Endodermal cell (in vitro differentiated cells): Measurements from ENCODE around the gene KLK1. TPM values are rescaled to one million over a fixed set of nuclear protein-coding genes. Genes with fewer than 3 reads are reported as not detected.
A peak's percentile ranks its signal among the peaks of the same experiment; 100 is the strongest.

Experiments used
- DNase-seq: peaks from one replicate; pipeline ENCODE4 v3.0.0-alpha.2; 2017
- H3K27ac ChIP-seq: 2 replicates; pipeline ENCODE4 v1.5.1; 2013; ENCODE audit warnings: mild to moderate bottlenecking, low read depth, low read length, moderate library complexity
- H3K27me3 ChIP-seq: 2 replicates; pipeline ENCODE4 v1.6.1; 2013; ENCODE audit warnings: mild to moderate bottlenecking, low read length, moderate library complexity; ENCODE audit not compliant: insufficient read depth, control insufficient read depth, poor library complexity, severe bottlenecking
- H3K36me3 ChIP-seq: 2 replicates; pipeline ENCODE4 v1.7.0; 2013; ENCODE audit warnings: mild to moderate bottlenecking, low read length, moderate library complexity; ENCODE audit not compliant: control insufficient read depth, insufficient read depth
- H3K4me1 ChIP-seq: one replicate; pipeline ENCODE4 v1.7.0; 2013; ENCODE audit warnings: low read length; ENCODE audit not compliant: control insufficient read depth, insufficient read depth
- H3K4me3 ChIP-seq: 2 replicates; pipeline ENCODE4 v1.5.1; 2013; ENCODE audit warnings: mild to moderate bottlenecking, low read length, moderate library complexity
- H3K9ac ChIP-seq: 2 replicates; pipeline ENCODE4 v1.6.1; 2013; ENCODE audit warnings: mild to moderate bottlenecking, low read length, moderate library complexity; ENCODE audit not compliant: poor library complexity, severe bottlenecking; ENCODE audit errors: extremely low read depth
- H3K9me3 ChIP-seq: 2 replicates; pipeline ENCODE4 v1.6.1; 2013; ENCODE audit warnings: mild to moderate bottlenecking, low read length, moderate library complexity; ENCODE audit not compliant: control insufficient read depth
- H3K27ac Mint-ChIP-seq: 2 replicates; pipeline ENCODE4 v1.8.0; 2020; ENCODE audit warnings: mixed read lengths
- H3K27me3 Mint-ChIP-seq: 2 replicates; pipeline ENCODE4 v1.8.0; 2021; ENCODE audit warnings: mild to moderate bottlenecking, mixed read lengths; ENCODE audit not compliant: insufficient read depth
- H3K36me3 Mint-ChIP-seq: 2 replicates; pipeline ENCODE4 v1.8.0; 2020; ENCODE audit warnings: low read depth, mixed read lengths
- H3K4me1 Mint-ChIP-seq: 2 replicates; pipeline ENCODE4 v1.8.0; 2020; ENCODE audit warnings: mixed read lengths
- H3K4me3 Mint-ChIP-seq: 2 replicates; pipeline ENCODE4 v1.8.0; 2020; ENCODE audit warnings: mild to moderate bottlenecking, moderate library complexity, mixed read lengths
- H3K9me3 Mint-ChIP-seq: 2 replicates; pipeline ENCODE4 v1.8.0; 2020; ENCODE audit warnings: mild to moderate bottlenecking, mixed read lengths
- CTCF ChIP-seq: fragments of 200-600 bp; sonication (generic); conservative IDR thresholded peaks from 2 replicates; pipeline ENCODE4 v1.5.0; 2021; ENCODE audit warnings: antibody characterized with exemption, mild to moderate bottlenecking
- WGBS, 2 experiments: methylation state at CpG; one replicate each; pipeline versions ENCODE4 v1.1.5 to v1.1.7; 2013; ENCODE audit warnings: missing lambda C conversion rate in 2 of 2, mixed read lengths in 1 of 2; ENCODE audit not compliant: insufficient coverage in 1 of 2, insufficient read length in 1 of 2; 5-methylcytosine and 5-hydroxymethylcytosine counted together
- total RNA-seq, 2 donors: library from RNA; stranded (reverse); fragmentation: NEBNext Ultra II Directional in 1 of 2; extraction: Animal tissue kit (Norgen Biotek cat#: 25700) in 1 of 2; gene quantifications; 2 replicates in 1 of 2; 3 replicates in 1 of 2; pipeline ENCODE4 v1.2.1, GENCODE V29; 2021

The KLK1 gene
- total RNA-seq, 2 donors from 2014 or later: 0.75 to 0.82 TPM

GRCh38 chr19:50837300-50837699, 13.7 kb upstream of the KLK1 start:
- no peak overlapping the region for H3K27ac ChIP-seq
- 88 to 90% methylated on average over 6 to 10 of the region's 10 CpGs for WGBS, 2 experiments
- no peaks in the 10 kb centered on the region for H3K36me3 Mint-ChIP-seq
- no peak overlapping the region for H3K9ac ChIP-seq
- H3K4me1 Mint-ChIP-seq: peaks cover 2% of the 10 kb centered on the region
- no peak overlapping the region for H3K4me3 Mint-ChIP-seq
- no peak overlapping the region for H3K27ac Mint-ChIP-seq
- peaks cover 75% of the 10 kb centered on the region for H3K27me3 Mint-ChIP-seq
- H3K9me3 ChIP-seq: no peaks in the 10 kb centered on the region
- no peak overlapping the region for H3K4me3 ChIP-seq
- DNase-seq: no peak
- TF ChIP-seq CTCF: no peak
- H3K4me1 ChIP-seq: no peaks in the 10 kb centered on the region
- H3K27me3 ChIP-seq: peaks cover 39% of the 10 kb centered on the region
- H3K36me3 ChIP-seq: no peaks in the 10 kb centered on the region
- H3K9me3 Mint-ChIP-seq: no peaks in the 10 kb centered on the region

GRCh38 chr19:50836543-50837195, 13.1 kb upstream of the KLK1 start:
- H3K36me3 Mint-ChIP-seq: no peaks in the 10 kb centered on the region
- peaks cover 73% of the 10 kb centered on the region for H3K27me3 Mint-ChIP-seq
- Histone ChIP-seq H3K4me1 (no peaks in the 10 kb centered on the region), H3K36me3 (no peaks in the 10 kb centered on the region), H3K9me3 (no peaks in the 10 kb centered on the region), H3K27me3 (peaks cover 33% of the 10 kb centered on the region), H3K27ac (no peak overlapping the region), H3K9ac (no peak overlapping the region), H3K4me3 (peak overlapping the region; percentile 80)
- TF ChIP-seq CTCF: no peak
- WGBS, 2 experiments: 75 to 91% methylated on average over 6 to 19 of the region's 19 CpGs
- peak overlapping the region; percentile 78 for H3K27ac Mint-ChIP-seq
- H3K4me1 Mint-ChIP-seq: peaks cover 2% of the 10 kb centered on the region
- no peaks in the 10 kb centered on the region for H3K9me3 Mint-ChIP-seq
- peak overlapping the region; percentile 72 for H3K4me3 Mint-ChIP-seq
- DNase-seq: peak; percentile 63

GRCh38 chr19:50835785-50836542, 12.4 kb upstream of the KLK1 start:
- Mint-ChIP-seq H3K4me3 (peak overlapping the region; percentile 72), H3K9me3 (no peaks in the 10 kb centered on the region), H3K27ac (peak overlapping the region; percentile 78), H3K27me3 (peaks cover 73% of the 10 kb centered on the region), H3K36me3 (no peaks in the 10 kb centered on the region), H3K4me1 (peaks cover 2% of the 10 kb centered on the region)
- Histone ChIP-seq H3K36me3 (no peaks in the 10 kb centered on the region), H3K9me3 (no peaks in the 10 kb centered on the region), H3K27ac (no peak overlapping the region), H3K4me1 (no peaks in the 10 kb centered on the region), H3K9ac (peak overlapping the region; percentile 34), H3K27me3 (peaks cover 26% of the 10 kb centered on the region), H3K4me3 (peak overlapping the region; percentile 80)
- DNase-seq: peak; percentile 91
- 8 to 9% methylated on average over 23 to 67 of the region's 67 CpGs for WGBS, 2 experiments
- peak; percentile 36 for TF ChIP-seq CTCF
